HG03342 (cell line): Measurements from ENCODE around the gene SEMA3F.

ENCODE experiments used
- ATAC-seq: cut with Tn5 transposase; IDR thresholded peaks from one replicate; pipeline ENCODE4 v1.9.1; 2021; ENCODE audit warnings: mild to moderate bottlenecking, moderate library complexity; ENCODE audit not compliant: unreplicated experiment

The SEMA3F gene

DNA sequence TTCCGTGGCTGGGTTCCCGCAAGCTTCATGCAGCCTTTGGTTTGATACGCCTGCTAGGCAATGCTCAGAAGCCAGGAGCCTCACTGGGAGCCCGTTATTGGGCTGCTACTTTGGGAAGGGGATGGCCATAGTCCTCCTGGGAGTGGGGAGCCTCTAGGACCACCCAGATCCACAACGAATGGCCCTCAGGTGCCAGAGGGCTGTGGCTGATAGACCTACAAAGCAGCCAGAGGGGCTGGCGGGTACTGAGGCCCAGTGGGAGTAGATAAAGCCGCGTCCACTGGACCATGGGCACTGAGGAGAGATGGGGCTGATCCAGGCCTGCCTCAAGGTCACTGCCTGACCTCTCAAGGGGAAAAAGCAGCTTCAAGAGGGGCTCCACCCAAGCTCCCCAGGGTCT lies 37.0 kb downstream of the SEMA3F start:
- ATAC-seq, result no peak

DNA sequence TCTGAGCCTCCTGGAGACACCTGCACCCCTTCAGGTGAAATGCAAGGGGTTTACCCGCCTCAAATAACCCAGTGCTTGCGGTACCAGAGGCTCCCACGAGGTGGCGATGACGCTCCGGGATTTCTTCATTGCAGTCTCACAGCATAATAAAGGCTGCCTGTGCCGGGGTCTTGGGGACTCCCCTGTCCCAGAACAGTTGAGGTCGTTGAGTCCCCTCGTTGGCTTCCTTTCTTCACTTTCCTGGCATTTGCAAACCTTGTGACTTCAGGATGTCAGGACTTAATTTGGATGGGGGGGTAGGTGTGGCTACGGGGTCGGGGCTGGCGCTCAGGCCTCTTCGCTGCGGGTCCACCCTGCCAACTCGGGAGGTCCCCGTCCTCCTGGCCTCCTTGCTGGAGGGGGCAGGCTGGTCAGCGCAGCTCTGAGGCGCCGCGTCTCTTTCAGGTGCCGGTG lies 37.6 kb downstream of the SEMA3F start:
- ATAC-seq, result no peak

DNA sequence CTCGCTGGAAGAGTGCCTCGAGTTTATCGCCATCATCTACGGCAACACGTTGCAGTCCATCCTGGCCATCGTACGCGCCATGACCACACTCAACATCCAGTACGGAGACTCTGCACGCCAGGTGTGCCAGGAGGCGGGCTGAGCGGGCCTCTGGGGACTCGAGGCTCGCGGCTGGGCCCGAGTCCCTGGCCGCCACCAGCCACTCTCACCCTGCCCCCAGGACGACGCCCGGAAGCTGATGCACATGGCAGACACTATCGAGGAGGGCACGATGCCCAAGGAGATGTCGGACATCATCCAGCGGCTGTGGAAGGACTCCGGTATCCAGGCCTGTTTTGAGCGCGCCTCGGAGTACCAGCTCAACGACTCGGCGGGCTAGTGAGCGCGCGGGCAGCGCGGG lies 38.2 kb downstream of the SEMA3F start:
- no peak for ATAC-seq

DNA sequence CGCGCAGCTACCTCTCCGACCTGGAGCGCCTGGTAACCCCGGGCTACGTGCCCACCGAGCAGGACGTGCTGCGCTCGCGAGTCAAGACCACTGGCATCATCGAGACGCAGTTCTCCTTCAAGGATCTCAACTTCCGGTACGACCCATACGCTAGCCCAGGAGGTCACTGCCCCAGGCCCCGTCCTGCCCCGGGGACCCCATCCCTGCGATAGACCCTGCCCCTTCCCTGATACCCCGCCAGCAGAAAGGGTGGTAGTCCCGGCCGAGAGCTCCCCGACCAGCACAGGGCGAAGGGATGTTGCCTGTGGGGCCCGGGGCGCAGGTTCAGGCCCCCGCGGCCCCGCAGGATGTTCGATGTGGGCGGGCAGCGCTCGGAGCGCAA lies 38.6 kb downstream of the SEMA3F start:
- no peak for ATAC-seq

DNA sequence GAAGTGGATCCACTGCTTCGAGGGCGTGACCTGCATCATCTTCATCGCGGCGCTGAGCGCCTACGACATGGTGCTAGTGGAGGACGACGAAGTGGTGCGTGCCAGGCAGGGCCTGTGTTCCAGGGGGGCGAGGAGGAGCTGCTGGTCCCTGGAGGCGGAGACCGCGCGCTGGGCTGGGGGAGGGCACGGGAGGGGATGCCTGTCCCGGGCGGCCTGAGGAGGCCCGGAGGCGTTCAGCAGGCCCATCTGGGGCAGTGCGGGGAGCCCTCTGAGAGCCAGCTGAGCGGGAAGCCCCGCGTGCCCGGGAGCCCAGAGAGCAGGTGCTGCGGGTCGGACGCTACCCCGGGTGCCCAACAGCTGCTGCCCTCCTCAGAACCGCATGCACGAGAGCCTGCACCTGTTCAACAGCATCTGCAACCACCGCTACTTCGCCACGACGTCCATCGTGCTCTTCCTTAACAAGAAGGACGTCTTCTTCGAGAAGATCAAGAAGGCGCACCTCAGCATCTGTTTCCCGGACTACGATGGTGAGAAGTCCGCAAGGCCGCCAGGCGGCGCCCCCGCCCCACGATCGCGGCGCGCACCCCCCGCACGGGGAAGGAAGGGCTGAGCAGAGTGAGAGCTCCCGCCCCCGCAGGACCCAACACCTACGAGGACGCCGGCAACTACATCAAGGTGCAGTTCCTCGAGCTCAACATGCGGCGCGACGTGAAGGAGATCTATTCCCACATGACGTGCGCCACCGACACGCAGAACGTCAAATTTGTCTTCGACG lies 39.2 kb downstream of the SEMA3F start:
- no peak for ATAC-seq

DNA sequence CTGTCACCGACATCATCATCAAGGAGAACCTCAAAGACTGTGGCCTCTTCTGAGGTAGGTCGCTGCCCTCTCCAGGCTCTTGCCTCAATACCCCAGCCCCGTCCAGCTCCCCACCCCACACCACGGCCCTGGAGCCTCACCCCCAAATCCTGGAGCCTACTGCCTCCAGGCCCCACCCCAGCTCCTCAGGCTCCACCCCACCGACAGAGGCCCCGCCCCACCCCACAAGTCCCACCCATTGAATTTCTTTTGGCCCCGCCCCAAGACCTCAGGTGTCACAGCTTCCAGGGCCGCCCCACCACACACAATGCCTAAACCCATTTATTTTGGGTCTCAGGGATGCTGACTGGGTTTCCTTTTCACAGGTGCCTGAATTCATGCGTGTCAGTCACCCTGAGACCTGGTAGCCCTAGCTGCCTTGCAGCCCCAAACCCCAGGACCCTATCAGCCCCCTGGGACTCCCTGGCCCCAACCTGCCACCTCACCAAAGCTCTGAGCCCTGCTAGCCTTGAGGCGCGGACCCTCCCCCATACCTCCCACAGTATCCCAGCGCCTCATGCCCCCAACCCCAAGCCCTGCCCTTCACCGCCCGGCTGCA lies 39.9 kb downstream of the SEMA3F start:
- ATAC-seq, result no peak

DNA sequence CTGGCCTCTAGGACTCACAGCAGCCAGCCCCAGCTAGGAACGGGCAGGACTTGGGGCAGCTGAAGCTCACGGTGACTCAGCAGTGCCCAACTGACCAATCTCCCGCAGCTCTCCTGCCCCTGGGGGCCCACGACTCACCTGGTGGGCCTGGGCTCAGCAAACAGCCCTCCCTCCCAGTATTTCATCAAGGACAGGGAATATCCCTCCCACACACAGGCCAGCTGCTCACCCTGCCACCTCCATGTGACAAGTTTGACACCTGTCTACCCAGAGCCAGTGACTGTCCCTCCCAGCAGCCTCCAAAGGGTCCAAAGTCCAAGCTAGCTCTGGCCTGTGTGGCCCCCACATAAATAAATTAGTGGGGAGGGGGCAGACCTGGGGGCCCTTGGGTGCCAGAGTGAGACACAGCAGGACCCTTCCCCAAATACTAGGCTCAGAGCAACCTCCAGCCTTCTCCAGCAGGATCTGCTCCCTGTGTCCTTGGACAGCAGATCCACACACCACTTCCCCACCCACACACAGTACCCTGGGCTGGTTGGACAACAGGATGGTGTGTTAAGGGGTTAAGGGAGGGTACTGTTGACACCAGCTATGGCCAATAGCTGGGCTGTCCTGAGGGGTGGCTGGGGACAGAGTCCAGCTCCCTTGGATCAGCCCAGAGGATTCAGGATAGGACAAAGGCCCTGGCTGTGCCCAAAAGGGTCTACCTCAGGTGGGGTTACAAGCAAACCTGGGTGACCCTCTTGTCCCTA lies 40.6 kb downstream of the SEMA3F start:
- no peak for ATAC-seq

DNA sequence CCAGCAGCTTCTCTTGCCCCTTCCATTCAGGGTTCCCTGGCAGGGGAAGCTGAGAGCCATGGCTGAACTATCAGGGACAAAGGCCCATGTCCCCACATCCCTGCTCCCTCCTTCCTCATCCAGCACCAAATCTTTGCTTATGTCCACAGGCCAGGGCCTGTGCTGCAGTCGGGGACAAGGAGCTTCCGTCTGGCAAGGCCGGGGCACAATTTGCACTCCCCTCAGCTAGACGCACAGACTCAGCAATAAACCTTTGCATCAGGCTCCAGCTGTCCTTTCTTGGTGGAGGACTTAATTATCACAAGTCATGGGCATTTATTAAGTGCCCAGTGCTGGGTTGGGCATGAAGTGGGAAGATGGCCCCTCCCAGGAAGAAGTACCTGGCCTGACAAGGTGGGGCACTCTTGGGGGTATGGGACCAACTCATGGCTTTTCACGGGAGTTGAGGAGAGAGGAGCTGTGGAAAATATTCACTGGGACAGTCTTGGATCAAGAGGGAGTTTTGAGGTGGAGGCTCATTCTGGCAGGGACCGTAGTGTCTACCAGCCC lies 41.2 kb downstream of the SEMA3F start:
- no peak for ATAC-seq

DNA sequence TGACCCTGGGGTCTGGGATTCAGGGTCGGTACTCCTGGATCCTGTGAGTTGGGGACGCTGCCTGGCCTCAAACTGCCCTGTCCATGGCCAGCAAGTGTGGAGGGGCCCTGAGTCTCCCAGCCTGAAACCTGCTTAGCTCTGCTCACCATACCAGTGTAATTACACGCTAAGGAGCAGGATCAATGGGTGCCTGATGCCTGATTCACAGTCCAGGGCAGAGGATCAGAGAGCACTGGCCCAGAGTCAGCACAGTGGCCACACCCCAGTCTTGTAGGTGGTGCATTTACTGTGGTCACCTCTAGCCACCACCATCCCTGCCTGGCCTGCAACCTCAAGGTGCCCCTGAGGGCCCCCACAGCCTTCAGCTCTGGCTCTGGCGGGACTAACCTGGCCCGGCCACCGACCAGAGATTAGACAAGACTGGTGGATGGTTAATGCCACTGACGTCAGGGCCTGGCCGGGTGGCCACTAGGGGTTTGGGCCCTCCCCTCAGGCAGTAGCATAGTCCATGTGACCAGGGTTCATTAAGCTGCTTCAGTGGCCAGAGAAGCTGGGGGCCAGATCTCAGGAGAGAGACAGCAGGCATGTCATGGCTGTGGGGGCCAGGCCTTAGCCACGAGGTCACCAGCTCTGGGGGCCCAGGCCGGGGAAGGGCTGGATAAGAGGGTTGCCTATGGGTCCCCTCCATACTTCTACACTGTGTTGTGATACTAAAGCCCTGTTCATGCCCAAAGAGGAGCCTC lies 46.6 kb downstream of the SEMA3F start:
- no peak for ATAC-seq

DNA sequence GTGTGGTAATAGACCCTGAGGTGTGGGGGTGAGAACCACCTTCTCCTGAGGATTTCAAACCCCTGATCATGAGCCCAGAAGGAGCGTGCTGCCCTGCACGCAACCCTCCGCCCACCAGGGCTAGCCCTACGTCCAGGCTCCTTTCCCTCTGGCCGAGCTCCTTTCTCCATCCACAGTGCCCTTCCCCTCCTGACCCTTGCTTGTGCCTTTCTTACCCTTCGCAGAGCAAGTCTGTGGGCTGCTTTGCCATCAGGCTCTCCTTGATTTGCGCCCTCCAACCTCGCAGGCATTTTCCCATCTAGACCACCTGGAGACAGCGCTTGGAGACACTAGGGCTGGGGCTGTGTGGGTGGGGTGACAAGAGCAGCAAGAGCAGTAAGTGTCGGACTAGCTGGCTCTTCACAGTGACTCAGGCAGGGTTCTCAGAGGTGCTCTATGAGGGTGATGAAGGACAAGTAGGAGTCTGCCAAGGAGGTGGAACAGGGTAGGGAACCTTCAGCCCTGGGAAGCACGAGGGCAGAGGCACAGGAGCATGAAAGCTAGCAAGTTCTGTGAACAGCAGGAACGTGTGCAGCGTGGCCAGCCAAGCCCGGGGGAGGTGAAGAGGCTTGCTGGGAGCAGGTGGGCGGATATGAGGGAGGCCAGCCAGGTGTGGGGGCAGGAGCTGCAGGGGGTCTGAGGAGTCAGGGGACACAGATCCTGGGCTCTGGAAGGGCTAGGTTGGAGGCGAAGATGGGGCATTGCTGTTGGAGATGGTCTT lies 47.4 kb downstream of the SEMA3F start:
- ATAC-seq, result no peak

DNA sequence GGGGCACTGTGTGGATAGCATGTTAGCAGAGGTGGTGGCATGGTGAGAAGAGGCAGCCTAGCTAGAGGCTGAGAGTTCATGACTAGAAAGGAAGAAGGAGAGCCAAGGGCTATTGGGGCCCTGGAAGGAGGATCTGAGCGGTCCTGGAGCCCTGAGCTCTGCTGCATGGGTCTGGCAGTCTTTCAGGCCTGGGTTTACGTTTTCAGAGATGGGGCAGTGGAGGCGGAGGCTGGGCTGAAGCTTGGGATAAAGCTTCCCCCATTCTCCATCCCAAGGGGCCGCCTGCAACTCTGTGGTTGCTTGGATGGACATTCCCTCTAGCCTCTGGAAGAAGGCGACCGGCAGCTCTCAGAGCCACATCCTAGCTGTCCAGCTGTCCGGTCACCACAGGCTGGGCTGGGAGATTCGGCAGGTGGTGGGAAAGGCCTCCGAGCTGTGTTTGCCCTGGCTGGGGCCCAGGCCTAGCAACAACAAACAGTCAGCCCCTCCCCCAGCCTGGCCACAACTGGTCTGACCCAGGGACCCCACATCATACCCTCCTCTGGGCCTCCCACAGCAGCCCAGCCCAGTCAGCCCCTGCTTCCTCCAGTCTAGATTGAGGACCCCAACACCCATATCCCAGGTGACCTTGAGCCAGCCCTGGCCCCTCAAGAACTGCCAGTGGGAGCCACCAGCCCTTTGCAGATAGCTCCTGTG lies 48.1 kb downstream of the SEMA3F start:
- ATAC-seq, result no peak

DNA sequence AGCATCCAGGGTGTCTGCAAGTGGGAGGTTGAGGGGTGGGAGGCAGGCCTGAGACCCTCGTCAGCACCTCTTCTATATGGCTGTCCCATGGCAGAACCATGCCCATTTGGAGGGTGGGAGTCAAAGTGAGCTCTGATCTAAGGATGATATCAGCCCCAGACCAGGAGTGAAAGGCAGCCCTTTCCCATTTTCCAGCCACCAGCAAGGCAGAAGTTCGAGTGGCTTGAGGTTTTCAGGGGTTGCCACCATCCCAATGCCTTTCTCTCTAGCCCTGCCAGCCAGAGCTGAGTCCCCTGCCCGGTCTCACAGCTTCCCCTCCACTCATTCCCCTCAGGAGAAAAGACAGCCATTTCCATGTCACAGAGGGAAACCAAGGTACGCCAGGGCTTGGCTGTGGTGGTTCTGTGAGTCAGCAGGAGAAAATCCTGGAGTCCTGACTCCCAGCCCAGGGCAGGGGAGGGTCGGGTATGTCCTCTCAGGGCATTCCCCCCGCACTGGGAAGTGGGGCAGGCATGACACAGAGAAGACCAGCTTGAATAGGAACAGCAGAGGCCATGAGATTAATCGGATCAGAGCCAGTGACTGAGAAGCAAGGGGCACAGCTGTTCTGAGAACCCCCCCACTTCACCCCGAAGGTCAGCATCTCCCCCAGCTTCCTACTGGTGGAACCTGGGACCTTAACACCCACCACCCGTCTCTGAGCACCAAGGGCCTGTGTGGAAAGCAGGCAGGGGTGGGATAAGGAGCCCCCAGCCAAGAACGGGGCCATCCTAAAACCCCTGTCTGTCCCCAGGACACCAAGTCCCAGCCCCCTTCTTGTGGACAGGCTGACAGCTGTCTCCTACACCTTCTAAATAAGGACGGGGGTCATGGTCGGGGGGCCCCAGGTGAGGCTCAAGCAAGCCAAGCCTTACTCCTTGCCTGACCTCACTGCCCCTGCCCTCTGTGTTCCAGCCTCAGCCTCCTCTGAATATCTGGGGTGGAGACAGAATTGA lies 49.0 kb downstream of the SEMA3F start:
- no peak for ATAC-seq

DNA sequence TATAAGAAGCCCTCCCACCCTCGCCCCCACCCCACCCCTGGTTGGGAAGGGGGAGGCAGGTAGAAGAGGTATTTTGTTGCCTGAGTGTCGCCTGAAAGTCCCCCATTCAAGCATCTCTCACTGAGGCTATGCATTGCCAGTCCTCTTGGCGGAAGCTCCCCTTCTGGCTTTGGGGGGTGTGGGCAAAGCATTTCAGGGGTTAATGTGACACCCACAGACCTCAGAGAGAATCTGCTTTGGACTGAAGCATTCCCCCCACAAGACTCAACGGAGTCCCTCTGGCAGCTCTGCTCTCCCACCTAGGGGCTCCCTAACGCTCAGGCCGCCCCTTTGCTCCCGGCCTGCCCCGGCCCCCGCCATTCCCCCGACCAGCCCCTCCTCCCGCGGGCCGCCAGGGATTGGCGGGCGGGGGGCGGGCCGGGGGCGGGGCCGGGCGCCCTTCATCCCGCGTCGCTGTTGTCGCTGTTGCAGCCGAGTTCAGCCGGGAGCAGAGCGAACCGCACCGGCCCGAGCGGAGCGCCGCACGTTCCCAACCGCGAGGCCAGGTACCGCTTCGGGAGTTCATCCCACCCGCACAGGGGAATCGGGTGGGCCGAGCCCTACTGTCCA lies 49.8 kb downstream of the SEMA3F start, which contains the start of gene SLC38A3:
SLC38A3 (plus strand) TSS at position 468 of the 609 bp plus-strand sequence. CDS start 8,929 bp downstream, outside the sequence.
- ATAC-seq, result no peak

DNA sequence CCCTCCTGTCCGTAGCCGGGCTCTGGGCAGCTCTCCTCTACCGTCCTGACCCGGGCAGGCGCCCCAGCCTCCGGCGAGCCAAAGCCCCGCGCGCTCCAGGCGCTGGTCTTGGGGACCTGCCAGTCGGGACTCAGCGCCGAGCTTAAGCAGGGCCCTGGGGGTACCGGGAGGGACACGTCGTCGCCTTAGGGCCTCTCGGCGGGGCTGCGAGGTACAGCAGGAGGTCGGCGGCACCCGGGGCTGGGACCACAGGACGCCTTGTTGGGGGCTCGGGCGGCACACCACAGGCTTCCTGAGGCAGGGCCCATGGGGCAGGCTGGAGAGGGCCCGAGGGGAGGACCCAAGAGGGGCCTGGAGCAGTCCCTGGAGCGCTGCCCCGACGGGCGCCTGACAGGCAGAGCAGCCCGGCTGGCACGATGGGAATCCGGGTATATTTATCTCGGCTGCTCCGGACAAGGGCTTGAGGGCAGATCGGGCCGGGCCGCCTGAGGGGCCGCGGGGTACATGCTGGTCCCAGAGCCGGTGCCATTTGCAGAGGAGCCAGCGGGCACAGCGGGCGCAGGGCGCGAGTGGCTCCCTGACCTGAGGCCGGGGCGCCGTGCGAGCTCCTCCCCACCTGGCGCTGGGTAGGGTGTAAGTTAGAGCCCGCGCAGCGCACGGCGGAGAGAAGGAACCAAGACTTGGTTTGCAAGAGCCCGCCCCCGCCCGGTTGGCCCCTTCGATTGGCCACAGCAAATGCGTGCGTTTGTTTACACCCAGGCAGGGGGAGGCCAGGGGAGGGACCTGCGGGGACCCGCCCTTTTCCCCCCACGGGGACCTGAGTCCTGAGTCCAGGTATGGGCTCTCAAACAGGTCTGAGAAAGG lies 50.5 kb downstream of the SEMA3F start:
- no peak for ATAC-seq

DNA sequence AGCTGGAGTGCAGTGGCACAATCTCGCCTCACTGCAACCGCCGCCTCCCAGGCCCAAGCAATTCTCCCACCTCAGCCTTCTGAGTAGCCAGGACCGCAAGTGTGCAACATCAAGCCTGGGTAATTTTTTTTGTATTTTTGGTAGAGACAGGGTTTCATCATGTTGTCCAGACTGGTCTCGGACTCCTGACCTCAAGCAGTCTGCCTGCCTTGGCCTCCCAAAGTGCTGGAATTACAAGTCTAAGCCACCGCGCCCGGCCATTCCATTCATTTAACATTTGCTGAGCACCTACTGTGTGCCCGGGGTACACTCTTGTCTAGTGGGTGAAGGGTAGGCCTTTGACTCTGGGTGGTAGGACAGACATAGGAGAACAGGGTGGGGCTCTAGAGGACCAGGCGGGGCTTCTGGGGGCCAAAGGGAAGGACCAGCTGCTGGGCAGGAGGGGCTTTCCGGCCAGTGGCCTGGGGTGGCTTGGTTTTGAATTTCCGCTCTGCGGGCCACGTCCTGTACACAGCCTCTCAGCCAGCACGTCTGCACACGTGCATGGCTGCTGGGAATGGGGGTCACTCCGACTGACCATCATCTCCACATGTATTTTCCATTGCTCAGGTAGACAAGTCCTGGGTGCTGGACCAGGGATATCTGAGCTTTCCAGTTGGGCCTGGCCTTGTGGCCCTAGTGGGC lies 52.4 kb downstream of the SEMA3F start:
- no peak for ATAC-seq

DNA sequence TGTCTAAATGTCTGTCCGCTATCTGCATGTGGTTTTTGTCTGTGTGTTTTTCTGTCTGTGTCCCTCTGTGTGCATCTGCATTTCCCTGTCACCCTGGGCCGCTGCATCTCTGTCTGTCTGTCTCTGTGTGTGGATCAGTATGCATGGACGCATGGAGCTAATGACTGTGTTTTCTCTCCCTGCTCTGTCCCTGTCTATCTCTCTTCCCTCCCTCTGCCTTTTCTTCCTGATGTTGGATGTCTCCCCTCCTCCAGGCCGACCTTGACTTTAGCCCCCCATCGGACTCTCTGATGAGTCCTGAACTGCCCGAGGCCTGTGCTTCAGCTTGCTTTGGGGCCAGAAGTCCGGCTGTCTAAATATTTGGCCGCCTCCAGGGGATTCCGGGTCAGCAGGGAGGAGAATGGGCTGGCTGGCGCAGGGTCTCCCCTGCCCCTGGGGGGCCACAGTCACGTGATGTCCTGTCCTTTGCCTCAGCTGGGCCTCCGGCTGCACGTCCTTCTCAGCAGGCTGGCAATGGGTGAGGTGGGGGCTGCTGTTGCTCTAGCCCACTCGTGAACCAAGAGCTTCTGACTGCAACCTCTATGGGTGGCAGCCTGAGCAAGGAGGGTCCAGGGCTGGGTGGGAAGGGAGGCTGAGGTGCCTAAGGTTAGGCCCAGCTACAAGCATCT lies 53.7 kb downstream of the SEMA3F start:
- ATAC-seq, result no peak
